Esophagus muscularis mucosa (tissue), 3 donors: ENCODE results near the gene NCF4.

Source experiments
- CTCF ChIP-seq, 3 experiments: fragments of 200-600 bp in 2 of 3; fragments of 450-650 bp in 1 of 3; sonication (generic) in 2 of 3; IDR thresholded peaks; one replicate each; pipeline ENCODE4 v1.5.1; 2017 to 2019; ENCODE audit warnings: antibody characterized with exemption in 3 of 3, mild to moderate bottlenecking in 2 of 3, moderate library complexity in 1 of 3
- POLR2A ChIP-seq: fragments of 450-650 bp; IDR thresholded peaks from one replicate; pipeline ENCODE4 v1.6.1; 2017; ENCODE audit warnings: antibody characterized with exemption, moderate library complexity, mild to moderate bottlenecking, low read depth

GRCh38 chr22:36856121-36856791 is 4.5 kb upstream of the NCF4 start:
- peak; percentile 99 for TF ChIP-seq CTCF (IDR thresholded peaks at IDR 0.05)
- no peak for TF ChIP-seq POLR2A
